GM19467 (cell line): ENCODE measurements around the gene TTC23.

Experiments
- ATAC-seq: cut with Tn5 transposase; IDR thresholded peaks from one replicate; pipeline ENCODE4 v1.9.1; 2021; ENCODE audit warnings: mild to moderate bottlenecking, moderate library complexity; ENCODE audit not compliant: unreplicated experiment

The TTC23 gene

GRCh38 chr15:99090011-99090699 lies 159.2 kb downstream of the TTC23 start:
- ATAC-seq: peak; percentile 100

GRCh38 chr15:99087405-99087943 lies 161.9 kb downstream of the TTC23 start:
- ATAC-seq: no peak

GRCh38 chr15:99086327-99086667 lies 163.1 kb downstream of the TTC23 start:
- no peak for ATAC-seq
